ENCODE data around the gene CFAP74.

- no peak for TF ChIP-seq FOXP1 (CRISPR knock-in tag; IDR thresholded peaks at IDR 0.05)
- no peak for TF ChIP-seq ZC3H4 (CRISPR knock-in tag; IDR thresholded peaks at IDR 0.05; ENCODE audit: borderline replicate concordance)
- no peak for TF ChIP-seq ZNF184 (CRISPR knock-in tag; IDR thresholded peaks at IDR 0.05)
- TF ChIP-seq SMARCE1 (IDR thresholded peaks at IDR 0.05), result no peak
- TF ChIP-seq RFX5 (IDR thresholded peaks at IDR 0.05; ENCODE audit: low read depth, low read length), result no peak
- TF ChIP-seq HDAC1 (IDR thresholded peaks at IDR 0.05), result no peak
- TF ChIP-seq CREB1 (IDR thresholded peaks at IDR 0.05), result no peak
- no peak for TF ChIP-seq CREB1 (CRISPR knock-in tag; IDR thresholded peaks at IDR 0.05)
- no peak for TF ChIP-seq TAF1 (IDR thresholded peaks at IDR 0.05; ENCODE audit: control insufficient read depth, extremely low read depth, insufficient read depth, low read length, severe bottlenecking)
- no peak for TF ChIP-seq ZNF274 (IDR thresholded peaks at IDR 0.05; ENCODE audit: borderline replicate concordance, low read depth, low read length)
These were observed 81.0 kb downstream of the CFAP74 start for GRCh38 chr1:1922702-1922955.
